GM13976 (cell line): ENCODE results near the gene EPHX1.

Source experiments
- DNase-seq: peaks from one replicate; pipeline ENCODE4 v3.0.0; 2012; ENCODE audit warnings: low spot score
- CTCF ChIP-seq: IDR thresholded peaks from 2 replicates; pipeline ENCODE4 v1.5.1; 2012; ENCODE audit warnings: borderline replicate concordance, mild to moderate bottlenecking; ENCODE audit not compliant: insufficient read depth; ENCODE audit errors: extremely low read depth, missing control alignments, control extremely low read depth
- in situ Hi-C: fragments of 300-500 bp; cut with MboI; formaldehyde crosslinking; loops from one replicate; pipeline ENCODE4 v1.12.0; 2022; ENCODE audit warnings: low sequenced_read_pairs, mixed read lengths, inconsistent platforms; ENCODE audit not compliant: unreplicated experiment

The EPHX1 gene

DNA sequence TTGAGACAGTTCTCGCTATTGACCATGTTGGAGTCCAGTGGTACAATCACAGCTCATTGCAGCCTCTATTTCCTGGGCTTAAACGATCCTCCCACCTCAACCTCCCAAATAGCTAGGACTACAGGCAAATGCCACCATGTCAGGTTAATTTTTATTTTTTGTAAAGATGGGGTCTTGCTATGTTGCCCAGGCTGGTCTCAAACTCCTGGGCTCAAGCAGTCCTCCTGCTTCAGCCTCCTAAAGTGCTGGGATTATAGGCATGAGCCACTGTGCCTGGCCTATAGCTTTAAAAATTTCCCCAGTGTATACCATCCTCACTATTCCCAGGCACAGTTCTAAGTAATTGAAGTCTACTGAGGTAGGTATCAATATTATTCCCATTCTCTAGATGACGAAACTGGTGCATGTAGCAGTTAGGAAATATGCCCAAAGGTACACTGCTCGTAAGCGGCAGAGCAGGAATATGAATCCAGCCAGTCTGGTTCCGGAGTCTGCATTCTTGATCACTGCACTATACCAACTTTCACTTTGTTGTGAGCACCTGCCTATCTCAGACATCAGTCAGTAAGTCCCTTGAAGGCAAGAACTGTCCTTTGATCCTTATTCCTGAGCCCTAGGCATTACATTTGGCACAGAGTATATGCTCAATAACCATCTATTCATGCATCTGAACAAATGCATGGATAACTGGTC, 43.8 kb upstream of the EPHX1 start:
- DNase-seq = no peak
- no peak for TF ChIP-seq CTCF
- in situ Hi-C loops = loop anchor here (10.0 kb wide), 1 partner anchor 209 kb away; no protein-coding TSS in a partner anchor

DNA sequence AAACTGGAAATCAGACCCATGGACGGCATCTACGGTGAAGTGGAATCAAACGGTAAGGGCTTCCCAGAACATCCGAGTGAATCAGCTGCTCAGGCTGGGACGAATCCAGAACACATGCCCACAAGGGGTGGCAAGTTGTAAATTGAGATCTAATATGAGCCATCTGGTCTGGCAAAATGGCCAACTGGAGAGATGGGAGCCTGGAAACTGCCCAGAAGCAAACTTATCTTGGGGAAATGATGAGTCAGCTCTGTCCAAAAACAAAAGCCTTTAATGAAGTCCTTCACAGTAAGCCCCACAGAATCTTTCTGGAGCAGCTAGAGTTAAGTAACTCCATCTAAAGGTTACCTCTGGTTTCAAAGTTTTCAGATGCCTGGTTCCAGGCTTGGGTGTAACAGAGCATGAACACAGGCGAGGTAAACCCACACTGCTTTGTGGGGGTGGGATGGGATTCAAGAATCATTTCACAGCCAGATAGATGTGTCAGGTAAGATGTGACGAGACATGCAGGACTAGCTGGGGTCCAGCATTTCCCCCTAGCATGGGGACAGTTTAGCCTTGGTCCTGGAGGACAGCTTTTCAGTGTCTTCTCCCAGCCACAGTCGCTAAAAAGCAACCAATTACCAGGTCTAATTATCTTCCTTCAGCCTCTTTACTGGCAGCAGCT, 42.8 kb upstream of the EPHX1 start:
- DNase-seq = no peak
- in situ Hi-C loops = loop anchor here (10.0 kb wide), 1 partner anchor 208 kb away; no protein-coding TSS in a partner anchor
- no peak for TF ChIP-seq CTCF

- DNase-seq = no peak
- in situ Hi-C loops = loop anchor here (10.0 kb wide), 1 partner anchor 207 kb away; no protein-coding TSS in a partner anchor
- no peak for TF ChIP-seq CTCF
Observed at GRCh38 chr1:225767634-225768540, 42.0 kb upstream of the EPHX1 start.

- TF ChIP-seq CTCF = no peak
- DNase-seq = no peak
- in situ Hi-C loops = loop anchor here (10.0 kb wide), 1 partner anchor 206 kb away; no protein-coding TSS in a partner anchor
Observed at GRCh38 chr1:225768662-225769426, 41.1 kb upstream of the EPHX1 start.

GRCh38 chr1:225769687-225770086, 40.2 kb upstream of the EPHX1 start:
- no peak for TF ChIP-seq CTCF
- in situ Hi-C loops = loop anchor here (10.0 kb wide), 2 partner anchors 205 to 295 kb away; no protein-coding TSS in a partner anchor
- no peak for DNase-seq
